D721Med (cell line): ENCODE results near the gene POC1A.

Source experiments
- DNase-seq: peaks from one replicate; pipeline ENCODE4 v3.0.0; 2011; ENCODE audit warnings: low spot score; ENCODE audit not compliant: insufficient read length
- FAIRE-seq: peaks from 2 replicates; lab custom pipeline; 2011; peaks lifted over from hg19 to GRCh38; lab: Jason Lieb, UNC
- TF ChIP-seq, protein P1 (sequence below): IDR thresholded peaks from 2 replicates; pipeline ENCODE4 v1.5.1; 2012; ENCODE audit warnings: mild to moderate bottlenecking, control low read depth; ENCODE audit not compliant: insufficient read depth; ENCODE audit errors: missing control alignments

Gene POC1A

DNA sequence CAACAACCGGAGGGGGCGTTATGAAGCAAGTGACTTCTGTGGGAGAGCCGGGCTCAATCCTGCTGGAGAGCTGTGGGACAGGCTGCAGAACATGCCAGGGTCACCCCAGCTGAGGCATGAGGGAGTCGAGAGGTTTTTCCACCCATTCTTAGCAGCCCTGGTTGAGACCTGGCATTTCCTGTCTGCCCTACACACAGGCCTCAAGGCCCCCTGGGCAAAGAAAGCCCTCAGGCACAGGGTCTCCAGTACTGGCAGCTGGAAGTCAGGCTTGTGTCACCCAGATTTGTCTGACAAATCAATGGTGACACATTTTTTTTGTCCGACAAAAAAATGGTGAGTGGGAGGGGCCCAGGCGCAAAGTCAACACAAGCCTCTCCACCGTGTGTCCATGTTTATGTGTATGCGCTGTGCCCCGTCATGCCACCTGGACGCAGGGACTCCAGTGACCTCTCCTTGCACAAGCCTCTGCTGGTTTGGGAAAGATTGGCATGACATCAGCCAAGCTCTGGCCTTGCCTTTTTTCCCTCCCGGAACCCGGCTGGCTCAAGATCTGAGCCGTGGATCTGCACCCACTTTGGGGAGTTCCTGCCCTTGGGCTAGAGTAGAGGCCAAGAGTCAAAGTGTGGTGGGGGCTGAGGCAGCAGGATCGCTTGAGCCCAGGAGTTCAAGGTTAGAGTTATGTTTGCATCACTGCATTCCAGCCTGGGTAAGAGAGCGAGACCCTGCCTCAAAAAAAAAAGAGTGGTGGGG is 22.9 kb upstream of the POC1A start:
- FAIRE-seq (no peak), DNase-seq (no peak)
- TF ChIP-seq, protein P1, sequence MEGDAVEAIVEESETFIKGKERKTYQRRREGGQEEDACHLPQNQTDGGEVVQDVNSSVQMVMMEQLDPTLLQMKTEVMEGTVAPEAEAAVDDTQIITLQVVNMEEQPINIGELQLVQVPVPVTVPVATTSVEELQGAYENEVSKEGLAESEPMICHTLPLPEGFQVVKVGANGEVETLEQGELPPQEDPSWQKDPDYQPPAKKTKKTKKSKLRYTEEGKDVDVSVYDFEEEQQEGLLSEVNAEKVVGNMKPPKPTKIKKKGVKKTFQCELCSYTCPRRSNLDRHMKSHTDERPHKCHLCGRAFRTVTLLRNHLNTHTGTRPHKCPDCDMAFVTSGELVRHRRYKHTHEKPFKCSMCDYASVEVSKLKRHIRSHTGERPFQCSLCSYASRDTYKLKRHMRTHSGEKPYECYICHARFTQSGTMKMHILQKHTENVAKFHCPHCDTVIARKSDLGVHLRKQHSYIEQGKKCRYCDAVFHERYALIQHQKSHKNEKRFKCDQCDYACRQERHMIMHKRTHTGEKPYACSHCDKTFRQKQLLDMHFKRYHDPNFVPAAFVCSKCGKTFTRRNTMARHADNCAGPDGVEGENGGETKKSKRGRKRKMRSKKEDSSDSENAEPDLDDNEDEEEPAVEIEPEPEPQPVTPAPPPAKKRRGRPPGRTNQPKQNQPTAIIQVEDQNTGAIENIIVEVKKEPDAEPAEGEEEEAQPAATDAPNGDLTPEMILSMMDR, result no peak

DNA sequence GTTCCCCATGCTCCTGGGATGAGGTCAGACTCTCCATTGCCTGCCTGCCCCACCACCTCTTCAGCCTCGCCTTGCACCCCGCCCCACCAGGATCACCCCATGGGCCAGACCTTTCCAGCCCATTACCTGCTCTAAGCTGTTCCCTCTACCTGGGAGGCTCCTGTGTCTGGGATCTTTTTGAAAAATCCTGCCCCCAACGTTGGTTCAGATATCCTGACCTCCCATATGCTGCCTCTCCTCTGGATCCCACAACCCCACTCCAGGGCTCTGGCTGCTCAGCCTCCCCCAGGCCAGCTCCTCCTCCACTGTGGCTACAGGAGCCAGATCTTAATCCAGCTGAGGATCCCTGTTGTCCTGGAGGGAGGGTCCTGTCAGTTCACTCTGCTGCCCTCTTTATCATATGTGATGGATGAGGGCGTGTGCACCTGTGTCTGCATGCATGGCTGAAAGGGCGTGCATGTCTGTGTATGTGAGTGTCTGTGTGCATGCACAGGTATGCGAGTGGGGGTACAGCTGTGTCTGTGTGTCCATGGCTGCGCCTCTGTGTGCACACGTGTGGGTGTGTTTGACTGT is 22.0 kb upstream of the POC1A start:
- DNase-seq (no peak), FAIRE-seq (no peak)
- TF ChIP-seq, protein P1, result no peak

DNA sequence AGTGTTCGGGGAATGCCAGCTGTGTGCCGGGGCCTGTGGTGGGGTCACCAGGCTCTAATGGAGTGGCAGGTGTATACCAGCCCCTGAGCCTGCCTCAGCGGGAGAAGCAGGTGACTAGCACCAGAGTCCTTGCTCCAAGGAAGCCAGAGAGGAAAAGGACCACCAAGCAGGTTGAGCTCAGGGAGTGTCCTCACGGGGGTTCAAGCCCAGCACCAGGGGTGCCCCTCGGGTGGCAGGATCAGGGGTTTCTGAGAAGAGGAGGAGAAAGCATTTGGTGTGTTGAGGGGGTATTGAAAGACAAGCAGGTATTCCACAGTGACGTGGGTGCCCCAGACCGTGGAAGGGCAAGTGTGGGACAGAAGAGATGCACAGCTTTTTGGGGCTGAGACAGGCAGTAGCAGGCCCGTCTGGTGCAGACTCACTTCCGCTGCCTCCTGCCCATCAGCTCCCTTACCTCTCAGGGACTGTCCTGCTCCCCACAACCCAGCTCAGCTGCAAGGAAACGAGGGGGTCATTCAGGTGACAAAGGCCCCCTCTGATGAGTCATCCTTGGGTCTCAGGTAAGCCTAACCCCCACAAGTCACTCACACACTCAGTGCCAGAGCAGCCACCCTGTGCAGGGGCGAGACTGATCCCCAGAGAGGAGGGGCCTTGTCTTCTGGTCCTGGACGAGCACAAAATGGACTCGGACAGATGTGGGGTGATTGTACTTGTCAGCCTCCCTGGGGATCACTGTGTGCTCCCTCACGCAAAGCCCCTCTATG is 21.4 kb upstream of the POC1A start:
- DNase-seq (no peak), FAIRE-seq (no peak)
- TF ChIP-seq, protein P1, result no peak

DNA sequence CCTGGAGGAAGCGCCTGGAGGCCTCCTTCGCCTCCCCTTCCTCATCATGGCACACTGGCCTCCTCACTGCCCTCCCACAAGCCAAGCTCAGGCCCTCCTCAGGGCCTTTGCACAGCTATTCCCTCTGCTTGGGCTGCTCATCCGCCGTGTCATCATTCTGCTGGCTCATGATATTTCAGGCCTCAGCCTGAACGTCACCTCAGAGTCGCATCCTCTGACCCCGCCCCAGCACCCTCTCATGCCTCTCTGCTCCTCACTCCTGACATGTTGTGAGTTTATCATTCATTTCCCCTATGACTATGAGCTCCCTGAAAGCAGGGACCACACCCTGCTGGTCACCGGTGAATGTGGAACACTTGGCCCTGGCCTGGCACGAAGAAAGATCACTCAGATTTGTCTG is 20.7 kb upstream of the POC1A start:
- no peak for FAIRE-seq
- DNase-seq, result no peak
- TF ChIP-seq, protein P1, result no peak

DNA sequence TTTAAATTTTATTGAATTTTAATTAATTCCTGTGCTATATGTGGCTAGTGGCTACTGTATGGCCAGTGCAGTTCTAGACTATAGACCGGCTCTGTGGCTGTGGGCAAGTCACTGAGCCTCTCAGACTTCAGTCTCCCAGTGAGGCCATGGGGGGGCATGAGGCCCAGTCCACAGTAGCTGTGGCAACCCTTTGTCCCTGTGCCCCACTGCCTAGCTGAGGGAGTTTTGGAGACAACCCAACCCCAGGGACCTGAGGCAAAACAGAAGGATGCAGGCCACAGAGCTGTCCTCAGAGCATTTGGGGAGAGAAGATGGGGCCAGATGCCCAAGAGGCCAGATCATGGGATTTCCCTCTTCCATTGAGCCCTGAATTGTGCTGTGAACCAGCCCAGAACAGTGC is 18.9 kb upstream of the POC1A start:
- DNase-seq (no peak), FAIRE-seq (no peak)
- TF ChIP-seq, protein P1, result no peak

DNA sequence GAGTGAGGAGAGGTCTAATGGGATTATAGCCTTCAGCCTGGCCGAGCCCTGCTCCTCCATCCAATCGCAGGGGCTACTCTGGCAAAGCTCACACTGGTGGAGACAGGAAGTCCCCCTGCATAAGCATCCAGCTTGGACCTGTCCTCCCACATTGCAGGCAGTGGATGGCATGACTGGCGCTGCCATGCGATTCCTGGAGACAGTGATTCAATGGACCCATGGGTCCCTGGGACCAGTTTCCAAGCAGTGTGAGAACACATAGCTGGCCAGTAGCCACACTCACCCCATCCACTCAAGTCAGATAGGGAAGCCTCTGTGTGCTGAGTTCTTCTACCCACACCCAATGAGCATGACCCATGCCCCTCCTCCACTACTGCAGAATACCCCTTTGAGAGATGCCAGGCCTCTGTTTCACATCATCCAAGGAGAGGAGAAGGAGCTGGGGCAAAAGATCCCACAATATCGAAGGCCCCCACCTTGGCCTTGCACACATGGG is 18.1 kb upstream of the POC1A start:
- DNase-seq (no peak), FAIRE-seq (no peak)
- TF ChIP-seq, protein P1, result no peak
